Measurements from ENCODE around the gene LGR6. TPM values are rescaled to one million over a fixed set of nuclear protein-coding genes. Genes with fewer than 3 reads are reported as not detected.

The LGR6 gene
- total RNA-seq, 1 experiment from 2014 or later = 0.26 TPM

GRCh38 chr1:202278751-202279150 is 85.2 kb downstream of the LGR6 start:
- H3K4me1 ChIP-seq (ENCODE audit: insufficient read depth, low read length) = peaks cover 43% of the 10 kb centered on the region
- H3F3A ChIP-seq (ENCODE audit: low read length, unreplicated experiment) = no peaks in the 10 kb centered on the region
- no peaks in the 10 kb centered on the region for H3K79me2 ChIP-seq (ENCODE audit: low read length)
- ATAC-seq = no peak
- H3K9me3 ChIP-seq (ENCODE audit: low read length) = no peaks in the 10 kb centered on the region
- H3K9me2 ChIP-seq (replicated peaks; ENCODE audit: low read length) = no peaks in the 10 kb centered on the region
- no peak overlapping the region for H3K4me2 ChIP-seq (ENCODE audit: low read length)
- no peak overlapping the region for H3K27ac ChIP-seq (ENCODE audit: low read length)
- H3K4me3 ChIP-seq (ENCODE audit: low read length) = no peak overlapping the region
- no TSS peak for BruUV-seq (replicated peaks)
- DNase-seq = no peak
- no peak overlapping the region for H3K9ac ChIP-seq (ENCODE audit: low read length)
- H4K20me1 ChIP-seq (ENCODE audit: low read length) = no peaks in the 10 kb centered on the region
- no peaks in the 10 kb centered on the region for H3K27me3 ChIP-seq (ENCODE audit: low read length)
- CTCF ChIA-PET = no interaction called here
- no peak overlapping the region for H2AFZ ChIP-seq (ENCODE audit: low read length)
- no peak for TF ChIP-seq EZH2phosphoT487 (IDR thresholded peaks at IDR 0.05; ENCODE audit: borderline replicate concordance, low read length)
- TF ChIP-seq EZH2 (IDR thresholded peaks at IDR 0.05; ENCODE audit: low read length, unreplicated experiment) = no peak
- no peak for TF ChIP-seq CTCF (conservative IDR thresholded peaks at IDR 0.05; ENCODE audit: low read depth, low read length)
- intact Hi-C loops (cut with micrococcal nuclease) = no loop called here
- POLR2A ChIA-PET (ENCODE audit: unreplicated experiment) = no interaction called here
- no peaks in the 10 kb centered on the region for H3K36me3 ChIP-seq (ENCODE audit: low read depth, low read length)

- H3K9ac ChIP-seq (ENCODE audit: low read length) = no peak overlapping the region
- no TSS peak for BruUV-seq (replicated peaks)
- H3K4me1 ChIP-seq (ENCODE audit: insufficient read depth, low read length) = peaks cover 54% of the 10 kb centered on the region
These were observed 86.2 kb downstream of the LGR6 start for GRCh38 chr1:202279806-202280205.

More at GRCh38 chr1:202279806-202280205, 86.2 kb downstream of the LGR6 start:
- H3K27me3 ChIP-seq (ENCODE audit: low read length) = no peaks in the 10 kb centered on the region
- H3K9me2 ChIP-seq (replicated peaks; ENCODE audit: low read length) = no peaks in the 10 kb centered on the region
- no peak overlapping the region for H2AFZ ChIP-seq (ENCODE audit: low read length)
- ChIA-PET CTCF (no interaction called here), POLR2A (ENCODE audit: unreplicated experiment) (no interaction called here)
- no peak for ATAC-seq
- 0 out of 2 replicates have a peak overlapping the region, but pooled peaks have one; percentile 16 for H3K4me2 ChIP-seq (ENCODE audit: low read length)
- no peak overlapping the region for H3K27ac ChIP-seq (ENCODE audit: low read length)
- no peaks in the 10 kb centered on the region for H3K79me2 ChIP-seq (ENCODE audit: low read length)
- no peaks in the 10 kb centered on the region for H3K9me3 ChIP-seq (ENCODE audit: low read length)
- H3K4me3 ChIP-seq (ENCODE audit: low read length) = no peak overlapping the region
- no peaks in the 10 kb centered on the region for H3F3A ChIP-seq (ENCODE audit: low read length, unreplicated experiment)
- H3K36me3 ChIP-seq (ENCODE audit: low read depth, low read length) = no peaks in the 10 kb centered on the region
- peak; percentile 9 for DNase-seq
- TF ChIP-seq CTCF (conservative IDR thresholded peaks at IDR 0.05; ENCODE audit: low read depth, low read length) = no peak
- no peak for TF ChIP-seq EZH2phosphoT487 (IDR thresholded peaks at IDR 0.05; ENCODE audit: borderline replicate concordance, low read length)
- no peak for TF ChIP-seq EZH2 (IDR thresholded peaks at IDR 0.05; ENCODE audit: low read length, unreplicated experiment)
- intact Hi-C loops (cut with micrococcal nuclease) = no loop called here
- no peaks in the 10 kb centered on the region for H4K20me1 ChIP-seq (ENCODE audit: low read length)

Data from PC-3 (cell line).